Hepatocyte (in vitro differentiated cells): ENCODE results near the gene FBXO41. TPM values are rescaled to one million over a fixed set of nuclear protein-coding genes. Genes with fewer than 3 reads are reported as not detected.
A peak's percentile ranks its signal among the peaks of the same experiment; 100 is the strongest.

ENCODE experiments used
- DNase-seq: peaks from one replicate; pipeline ENCODE4 v3.0.0-alpha.2; 2016; ENCODE audit warnings: low spot score
- H2AFZ ChIP-seq: fragments of 200-600 bp; sonication (generic); 2 replicates; pipeline ENCODE4 v1.6.0; 2016; ENCODE audit warnings: antibody characterized with exemption, mild to moderate bottlenecking
- H3K27ac ChIP-seq: fragments of 200-600 bp; sonication (generic); 2 replicates; pipeline ENCODE4 v1.5.1; 2016; ENCODE audit warnings: mild to moderate bottlenecking
- H3K27me3 ChIP-seq: fragments of 200-600 bp; sonication (generic); 2 replicates; pipeline ENCODE4 v1.6.1; 2016
- H3K36me3 ChIP-seq: fragments of 200-600 bp; sonication (generic); replicated peaks from 2 replicates; pipeline ENCODE4 v1.5.1; 2016; ENCODE audit warnings: low read depth; ENCODE audit not compliant: insufficient read depth
- H3K4me1 ChIP-seq: fragments of 200-600 bp; sonication (generic); 2 replicates; pipeline ENCODE4 v1.5.1; 2016; ENCODE audit warnings: mild to moderate bottlenecking, moderate library complexity; ENCODE audit not compliant: insufficient read depth
- H3K4me2 ChIP-seq: fragments of 200-600 bp; sonication (generic); 2 replicates; pipeline ENCODE4 v1.6.0; 2016
- H3K4me3 ChIP-seq: fragments of 200-600 bp; sonication (generic); 2 replicates; pipeline ENCODE4 v1.5.1; 2016; ENCODE audit warnings: mild to moderate bottlenecking
- H3K79me2 ChIP-seq: fragments of 200-600 bp; sonication (generic); 2 replicates; pipeline ENCODE4 v1.6.0; 2017; ENCODE audit warnings: mild to moderate bottlenecking
- H3K9me2 ChIP-seq: fragments of 200-600 bp; sonication (generic); replicated peaks from 2 replicates; pipeline ENCODE4 v1.6.0; 2017; ENCODE audit warnings: mild to moderate bottlenecking; ENCODE audit not compliant: insufficient read depth
- H3K9me3 ChIP-seq: fragments of 200-600 bp; sonication (generic); 2 replicates; pipeline ENCODE4 v1.5.1; 2016; ENCODE audit warnings: low read depth, mild to moderate bottlenecking
- H4K20me1 ChIP-seq: fragments of 200-600 bp; sonication (generic); 2 replicates; pipeline ENCODE4 v1.6.0; 2016; ENCODE audit warnings: mild to moderate bottlenecking; ENCODE audit not compliant: insufficient read depth, poor library complexity, severe bottlenecking
- EZH2 ChIP-seq: fragments of 200-600 bp; sonication (generic); IDR thresholded peaks from 2 replicates; pipeline ENCODE4 v1.6.1; 2016; ENCODE audit warnings: antibody characterized with exemption, mild to moderate bottlenecking, borderline replicate concordance
- EZH2phosphoT487 ChIP-seq: fragments of 200-600 bp; sonication (generic); IDR thresholded peaks from one replicate; pipeline ENCODE4 v1.6.1; 2018; ENCODE audit warnings: antibody characterized with exemption, mild to moderate bottlenecking, low read depth, moderate library complexity; ENCODE audit not compliant: unreplicated experiment, severe bottlenecking
- WGBS: methylation state at CpG from one replicate; pipeline ENCODE4 v1.1.6; 2016; ENCODE audit warnings: low lambda C conversion rate; ENCODE audit errors: missing lambda C conversion rate; 5-methylcytosine and 5-hydroxymethylcytosine counted together
- polyA plus RNA-seq: library from polyadenylated mRNA; unstranded; fragments of >200 nt; fragmentation: Nextera tagmentation; extraction: Ambion mirVana; gene quantifications from 2 replicates; pipeline ENCODE4 v1.2.1, GENCODE V29; 2016
- total RNA-seq: library from RNA; depleted of rRNA; stranded (reverse); fragments of >200 nt; gene quantifications from 2 replicates; pipeline ENCODE4 v1.2.3, GENCODE V29; 2014
- TF ChIP-seq, protein P1 (sequence below): fragments of 200-600 bp; sonication (generic); IDR thresholded peaks from 2 replicates; pipeline ENCODE4 v1.5.1; 2016; ENCODE audit warnings: antibody characterized with exemption, mild to moderate bottlenecking; ENCODE audit not compliant: poor library complexity

Gene FBXO41
- total and polyA plus RNA-seq, 2 experiments from 2014 or later: 1.2 to 2.1 TPM

DNA sequence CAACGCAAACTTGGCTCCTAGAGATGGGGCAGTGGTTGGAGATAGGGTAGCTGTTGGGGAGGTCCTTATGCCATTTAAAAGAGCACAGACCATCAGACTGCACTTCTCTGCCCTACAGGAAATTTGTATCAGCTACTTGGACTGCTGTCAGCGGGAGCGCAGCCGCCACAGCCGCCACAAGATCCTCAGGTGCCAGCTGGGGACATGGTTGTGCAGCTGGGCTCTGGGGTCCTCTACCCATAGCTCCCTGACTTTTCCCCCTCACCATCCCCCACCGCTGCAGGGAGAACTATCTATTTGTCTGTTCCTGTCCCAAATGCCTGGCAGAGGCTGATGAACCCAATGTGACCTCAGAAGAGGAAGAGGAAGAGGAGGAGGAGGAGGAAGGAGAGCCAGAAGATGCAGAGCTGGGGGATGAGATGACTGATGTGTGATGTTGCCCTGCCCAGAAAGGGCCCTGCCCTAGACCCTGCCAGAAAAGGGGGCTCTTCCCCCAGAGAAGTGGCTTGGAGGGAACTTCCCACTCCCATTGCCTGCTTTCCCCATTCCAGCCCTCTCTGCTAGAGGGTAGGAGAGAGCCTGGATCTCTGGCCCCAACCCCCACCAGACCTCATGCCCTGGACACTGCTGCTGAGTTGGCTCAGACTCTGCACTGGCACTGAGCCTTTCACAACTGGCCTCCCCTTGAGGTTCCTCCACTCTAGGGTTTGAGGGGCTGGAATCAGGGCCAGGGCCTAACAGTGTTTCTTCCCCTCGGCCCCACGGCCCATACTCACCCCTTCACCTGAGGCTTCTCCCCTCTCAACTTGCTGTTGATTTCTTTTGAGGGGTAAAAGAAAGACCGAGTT lies 58.5 kb downstream of the FBXO41 start:
- H3K79me2 ChIP-seq: no peaks in the 10 kb centered on the region
- no peak overlapping the region for H2AFZ ChIP-seq
- H3K9me2 ChIP-seq: no peaks in the 10 kb centered on the region
- H3K4me3 ChIP-seq: no peak overlapping the region
- no peaks in the 10 kb centered on the region for H3K27me3 ChIP-seq
- no peaks in the 10 kb centered on the region for H4K20me1 ChIP-seq
- TF ChIP-seq EZH2: no peak
- TF ChIP-seq, protein P1, sequence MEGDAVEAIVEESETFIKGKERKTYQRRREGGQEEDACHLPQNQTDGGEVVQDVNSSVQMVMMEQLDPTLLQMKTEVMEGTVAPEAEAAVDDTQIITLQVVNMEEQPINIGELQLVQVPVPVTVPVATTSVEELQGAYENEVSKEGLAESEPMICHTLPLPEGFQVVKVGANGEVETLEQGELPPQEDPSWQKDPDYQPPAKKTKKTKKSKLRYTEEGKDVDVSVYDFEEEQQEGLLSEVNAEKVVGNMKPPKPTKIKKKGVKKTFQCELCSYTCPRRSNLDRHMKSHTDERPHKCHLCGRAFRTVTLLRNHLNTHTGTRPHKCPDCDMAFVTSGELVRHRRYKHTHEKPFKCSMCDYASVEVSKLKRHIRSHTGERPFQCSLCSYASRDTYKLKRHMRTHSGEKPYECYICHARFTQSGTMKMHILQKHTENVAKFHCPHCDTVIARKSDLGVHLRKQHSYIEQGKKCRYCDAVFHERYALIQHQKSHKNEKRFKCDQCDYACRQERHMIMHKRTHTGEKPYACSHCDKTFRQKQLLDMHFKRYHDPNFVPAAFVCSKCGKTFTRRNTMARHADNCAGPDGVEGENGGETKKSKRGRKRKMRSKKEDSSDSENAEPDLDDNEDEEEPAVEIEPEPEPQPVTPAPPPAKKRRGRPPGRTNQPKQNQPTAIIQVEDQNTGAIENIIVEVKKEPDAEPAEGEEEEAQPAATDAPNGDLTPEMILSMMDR: no peak
- TF ChIP-seq EZH2phosphoT487: no peak
- H3K9me3 ChIP-seq: no peaks in the 10 kb centered on the region
- no peak for DNase-seq
- no peak overlapping the region for H3K4me2 ChIP-seq
- no peaks in the 10 kb centered on the region for H3K4me1 ChIP-seq
- H3K27ac ChIP-seq: no peak overlapping the region
- 96% methylated on average over 9 of the region's 9 CpGs for WGBS
- no peaks in the 10 kb centered on the region for H3K36me3 ChIP-seq

DNA sequence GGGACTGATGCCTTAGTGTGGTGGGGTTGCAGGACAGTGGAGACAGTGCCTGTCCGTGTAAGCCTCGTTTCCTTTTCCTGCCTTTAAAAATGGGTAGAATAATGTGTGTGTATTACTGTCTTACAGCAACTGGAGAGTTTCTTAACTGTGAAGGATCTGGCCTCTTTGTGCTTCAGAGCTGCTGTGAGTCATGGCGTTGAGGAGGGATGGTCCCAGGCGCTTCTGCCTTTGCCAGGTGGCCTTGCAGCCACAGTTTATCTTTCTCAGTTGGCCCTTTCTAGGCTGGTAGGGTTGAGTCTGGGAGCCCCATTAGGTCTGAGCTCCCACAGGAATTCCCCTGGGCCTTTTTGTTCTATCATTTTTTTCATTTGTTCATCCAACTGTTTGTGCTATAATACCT lies 60.5 kb downstream of the FBXO41 start:
- Histone ChIP-seq H3K79me2 (no peaks in the 10 kb centered on the region), H2AFZ (no peak overlapping the region), H3K4me1 (no peaks in the 10 kb centered on the region), H3K27ac (no peak overlapping the region), H3K4me2 (no peak overlapping the region), H4K20me1 (no peaks in the 10 kb centered on the region), H3K9me2 (no peaks in the 10 kb centered on the region), H3K27me3 (no peaks in the 10 kb centered on the region), H3K9me3 (no peaks in the 10 kb centered on the region), H3K36me3 (no peaks in the 10 kb centered on the region), H3K4me3 (no peak overlapping the region)
- TF ChIP-seq, protein P1: no peak
- TF ChIP-seq EZH2 (no peak), EZH2phosphoT487 (no peak)
- no peak for DNase-seq
- 94% methylated on average over 4 of the region's 4 CpGs for WGBS

DNA sequence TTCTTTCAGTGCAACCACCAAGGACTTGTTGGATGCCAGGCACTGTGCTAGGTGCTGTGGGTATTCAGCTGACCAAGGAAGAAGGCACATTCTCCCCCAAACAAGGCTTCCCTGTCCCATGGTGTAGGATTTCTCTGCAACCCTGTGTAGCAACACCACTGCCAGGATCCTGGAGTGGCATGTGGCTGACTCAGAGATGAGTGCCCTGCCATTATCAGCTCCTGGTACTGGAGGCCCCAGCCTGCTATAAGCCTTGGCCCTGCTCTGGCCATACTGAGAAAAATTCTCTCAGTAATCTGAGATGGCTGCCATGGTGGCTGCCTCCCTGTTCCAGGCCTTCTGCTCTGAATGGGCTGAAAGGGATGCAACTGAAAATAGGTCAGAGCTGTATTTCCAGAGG lies 66.0 kb downstream of the FBXO41 start:
- no peaks in the 10 kb centered on the region for H3K36me3 ChIP-seq
- H3K4me2 ChIP-seq: no peak overlapping the region
- H3K27me3 ChIP-seq: no peaks in the 10 kb centered on the region

More for the DNA sequence above, 66.0 kb downstream of the FBXO41 start:
- Histone ChIP-seq H3K9me3 (no peaks in the 10 kb centered on the region), H3K4me1 (peaks cover 7% of the 10 kb centered on the region), H4K20me1 (no peaks in the 10 kb centered on the region), H3K79me2 (peaks cover 34% of the 10 kb centered on the region), H3K4me3 (no peak overlapping the region), H3K9me2 (no peaks in the 10 kb centered on the region), H2AFZ (no peak overlapping the region), H3K27ac (no peak overlapping the region)
- peak; percentile 11 for DNase-seq
- TF ChIP-seq, protein P1: no peak
- TF ChIP-seq EZH2: no peak
- TF ChIP-seq EZH2phosphoT487: no peak
